OCI-LY1 (cell line): ENCODE results near the gene TARM1.

Experiments
- EZH2 ChIP-seq: fragments of 200-600 bp; sonication (generic), shearing (Covaris generic); IDR thresholded peaks from 2 replicates; pipeline ENCODE4 v1.8.0; 2017; ENCODE audit warnings: borderline replicate concordance, mixed run types, mild to moderate bottlenecking, antibody characterized with exemption, low read length, moderate library complexity, mixed read lengths
- TF ChIP-seq, protein P1 (sequence below): fragments of 200-600 bp; sonication (generic), shearing (Covaris generic); IDR thresholded peaks from 2 replicates; pipeline ENCODE4 v1.5.1; 2017; ENCODE audit warnings: mild to moderate bottlenecking, antibody characterized with exemption, low read length, moderate library complexity, mixed read lengths

GRCh38 chr19:54127688-54128440 is 46.7 kb upstream of the TARM1 start:
- TF ChIP-seq, protein P1, sequence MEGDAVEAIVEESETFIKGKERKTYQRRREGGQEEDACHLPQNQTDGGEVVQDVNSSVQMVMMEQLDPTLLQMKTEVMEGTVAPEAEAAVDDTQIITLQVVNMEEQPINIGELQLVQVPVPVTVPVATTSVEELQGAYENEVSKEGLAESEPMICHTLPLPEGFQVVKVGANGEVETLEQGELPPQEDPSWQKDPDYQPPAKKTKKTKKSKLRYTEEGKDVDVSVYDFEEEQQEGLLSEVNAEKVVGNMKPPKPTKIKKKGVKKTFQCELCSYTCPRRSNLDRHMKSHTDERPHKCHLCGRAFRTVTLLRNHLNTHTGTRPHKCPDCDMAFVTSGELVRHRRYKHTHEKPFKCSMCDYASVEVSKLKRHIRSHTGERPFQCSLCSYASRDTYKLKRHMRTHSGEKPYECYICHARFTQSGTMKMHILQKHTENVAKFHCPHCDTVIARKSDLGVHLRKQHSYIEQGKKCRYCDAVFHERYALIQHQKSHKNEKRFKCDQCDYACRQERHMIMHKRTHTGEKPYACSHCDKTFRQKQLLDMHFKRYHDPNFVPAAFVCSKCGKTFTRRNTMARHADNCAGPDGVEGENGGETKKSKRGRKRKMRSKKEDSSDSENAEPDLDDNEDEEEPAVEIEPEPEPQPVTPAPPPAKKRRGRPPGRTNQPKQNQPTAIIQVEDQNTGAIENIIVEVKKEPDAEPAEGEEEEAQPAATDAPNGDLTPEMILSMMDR, result no peak
- no peak for TF ChIP-seq EZH2
